ENCODE measurements around the gene CHERP.
"Not testable (repeated sequence)": the region's sequence is repeated elsewhere in the genome, so short reads cannot be mapped to it uniquely, and the experiment has no call there.

Gene CHERP

GRCh38 chr19:16575861-16576689 is 33.8 kb upstream of the CHERP start:
- DNase-seq, result no peak

- no peak for DNase-seq
Observed at GRCh38 chr19:16575282-16575681, 33.0 kb upstream of the CHERP start.

GRCh38 chr19:16573925-16574324 is 31.7 kb upstream of the CHERP start:
- DNase-seq, result no peak

- DNase-seq, result no peak
Observed at GRCh38 chr19:16573296-16573695, 31.1 kb upstream of the CHERP start.

GRCh38 chr19:16572332-16573211 is 30.3 kb upstream of the CHERP start, which contains the start of gene SLC35E1:
Gene SLC35E1, minus strand, starts transcription at chr19:16572415. Its CDS starts 51 bp downstream, at chr19:16572364.
- DNase-seq, result peak; percentile 98

- no peak for DNase-seq
Observed at GRCh38 chr19:16571822-16572331, 29.6 kb upstream of the CHERP start.

GRCh38 chr19:16571283-16571682 is 29.0 kb upstream of the CHERP start:
- DNase-seq, result no peak

- no peak for DNase-seq
Observed at GRCh38 chr19:16569609-16570320, 27.5 kb upstream of the CHERP start.

- DNase-seq, result no peak
Observed at GRCh38 chr19:16566702-16567101, 24.5 kb upstream of the CHERP start.

GRCh38 chr19:16566161-16566560 is 23.9 kb upstream of the CHERP start:
- DNase-seq, result no peak

GRCh38 chr19:16564842-16565241 is 22.6 kb upstream of the CHERP start:
- no peak for DNase-seq

GRCh38 chr19:16562608-16563025 is 20.4 kb upstream of the CHERP start:
- DNase-seq, result no peak

- peak; percentile 71 for DNase-seq
Observed at GRCh38 chr19:16561382-16561781, 19.1 kb upstream of the CHERP start.

GRCh38 chr19:16559780-16560276 is 17.6 kb upstream of the CHERP start:
- no peak for DNase-seq

- no peak for DNase-seq
Observed at GRCh38 chr19:16554776-16555175, 12.5 kb upstream of the CHERP start.

GRCh38 chr19:16551902-16552301 is 9.7 kb upstream of the CHERP start:
- DNase-seq, result not testable (repeated sequence)

- DNase-seq, result no peak
Observed at GRCh38 chr19:16548956-16549355, 6.7 kb upstream of the CHERP start.

- DNase-seq, result no peak
Observed at GRCh38 chr19:16544473-16545231, 2.4 kb upstream of the CHERP start.

- DNase-seq, result not testable (repeated sequence)
Observed at GRCh38 chr19:16543734-16544133, 1.5 kb upstream of the CHERP start.

- DNase-seq, result no peak
Observed at GRCh38 chr19:16542910-16543472, 754 bp upstream of the CHERP start.

GRCh38 chr19:16541526-16542044 is 652 bp downstream of the CHERP start:
- no peak for DNase-seq

Data from right hindlimb (tissue), 1 donor.